ENCODE results near the gene TMEM50A.
"Not testable (repeated sequence)": the region's sequence is repeated elsewhere in the genome, so short reads cannot be mapped to it uniquely, and the experiment has no call there.

The TMEM50A gene

GRCh38 chr1:25337483-25338187 is 499 bp upstream of the TMEM50A start:
- peak; percentile 40 for DNase-seq

GRCh38 chr1:25338986-25339385 is 852 bp downstream of the TMEM50A start:
- no peak for DNase-seq

GRCh38 chr1:25341746-25342145 is 3.6 kb downstream of the TMEM50A start:
- DNase-seq: no peak

GRCh38 chr1:25342846-25343245 is 4.7 kb downstream of the TMEM50A start:
- no peak for DNase-seq

- DNase-seq: no peak
Observed at GRCh38 chr1:25343872-25344271, 5.7 kb downstream of the TMEM50A start.

GRCh38 chr1:25347556-25347955 is 9.4 kb downstream of the TMEM50A start:
- DNase-seq: no peak

GRCh38 chr1:25349606-25350005 is 11.5 kb downstream of the TMEM50A start:
- DNase-seq: no peak

GRCh38 chr1:25355841-25356395 is 17.8 kb downstream of the TMEM50A start:
- no peak for DNase-seq

- DNase-seq: no peak
Observed at GRCh38 chr1:25356441-25356840, 18.3 kb downstream of the TMEM50A start.

- DNase-seq: no peak
Observed at GRCh38 chr1:25356848-25357247, 18.7 kb downstream of the TMEM50A start.

GRCh38 chr1:25360596-25361581 is 22.8 kb downstream of the TMEM50A start:
- no peak for DNase-seq

GRCh38 chr1:25361901-25362300 is 23.8 kb downstream of the TMEM50A start:
- no peak for DNase-seq

- not testable (repeated sequence) for DNase-seq
Observed at GRCh38 chr1:25362634-25363559, 24.8 kb downstream of the TMEM50A start.

- no peak for DNase-seq
Observed at GRCh38 chr1:25369241-25369640, 31.1 kb downstream of the TMEM50A start.

GRCh38 chr1:25369691-25370271 is 31.6 kb downstream of the TMEM50A start:
- not testable (repeated sequence) for DNase-seq

GRCh38 chr1:25371757-25372156 is 33.6 kb downstream of the TMEM50A start:
- not testable (repeated sequence) for DNase-seq

- not testable (repeated sequence) for DNase-seq
Observed at GRCh38 chr1:25378367-25378766, 40.2 kb downstream of the TMEM50A start.

GRCh38 chr1:25382543-25382942 is 44.4 kb downstream of the TMEM50A start:
- not testable (repeated sequence) for DNase-seq

- not testable (repeated sequence) for DNase-seq
Observed at GRCh38 chr1:25383090-25383489, 45.0 kb downstream of the TMEM50A start.

GRCh38 chr1:25383875-25384274 is 45.7 kb downstream of the TMEM50A start:
- DNase-seq: not testable (repeated sequence)

- DNase-seq: not testable (repeated sequence)
Observed at GRCh38 chr1:25387096-25387495, 49.0 kb downstream of the TMEM50A start.

GRCh38 chr1:25388691-25389090 is 50.6 kb downstream of the TMEM50A start:
- DNase-seq: not testable (repeated sequence)

Data from stimulated activated CD8-positive, alpha-beta memory T cell treated with anti-CD3 and anti-CD28 coated beads, Interleukin-4, amount 100 ng/mL, for 48 hours (primary cell).